WTC11 (cell line): ENCODE measurements around the gene PCED1A.
A peak's percentile ranks its signal among the peaks of the same experiment; 100 is the strongest.

Experiments
- CREM ChIP-seq: sonication (generic); formaldehyde crosslinking; IDR thresholded peaks from 2 replicates; pipeline ENCODE4 v1.8.1; 2022; ENCODE audit warnings: mild to moderate bottlenecking, missing genetic modification reagents, moderate library complexity
- ESRRA ChIP-seq: sonication (generic); formaldehyde crosslinking; IDR thresholded peaks from 2 replicates; pipeline ENCODE4 v1.8.1; 2022; ENCODE audit warnings: mild to moderate bottlenecking, missing genetic modification reagents, borderline replicate concordance
- FOXJ3 ChIP-seq: sonication (generic); formaldehyde crosslinking; IDR thresholded peaks from 2 replicates; pipeline ENCODE4 v1.9.0; 2021; ENCODE audit warnings: missing genetic modification reagents, mild to moderate bottlenecking, borderline replicate concordance
- HMGA2 ChIP-seq: fragments of 250-450 bp; sonication (Bioruptor Pico); IDR thresholded peaks from 2 replicates; pipeline ENCODE4 v1.4.0; 2021; ENCODE audit warnings: mild to moderate bottlenecking, moderate library complexity
- NFE2L1 ChIP-seq: sonication (generic); formaldehyde crosslinking; IDR thresholded peaks from 2 replicates; pipeline ENCODE4 v1.8.1; 2023; ENCODE audit warnings: missing genetic modification reagents
- NR2C2 ChIP-seq: sonication (generic); formaldehyde crosslinking; IDR thresholded peaks from 2 replicates; pipeline ENCODE4 v1.8.0; 2022; ENCODE audit warnings: mild to moderate bottlenecking, missing genetic modification reagents
- SP1 ChIP-seq: sonication (generic); formaldehyde crosslinking; conservative IDR thresholded peaks from 2 replicates; pipeline ENCODE4 v1.8.1; 2022; ENCODE audit warnings: missing genetic modification reagents
- ZNF263 ChIP-seq: sonication (generic); formaldehyde crosslinking; IDR thresholded peaks from 2 replicates; pipeline ENCODE4 v1.8.1; 2022; ENCODE audit warnings: low read depth, mild to moderate bottlenecking, moderate library complexity, missing genetic modification reagents
- TF ChIP-seq, protein P1 (sequence below): fragments of 200-600 bp; IDR thresholded peaks from 2 replicates; pipeline ENCODE4 v1.8.0; 2022; ENCODE audit warnings: antibody characterized with exemption
- TF ChIP-seq, protein P2 (sequence below): sonication (generic); formaldehyde crosslinking; IDR thresholded peaks from 2 replicates; pipeline ENCODE4 v1.8.1; 2022; ENCODE audit warnings: mild to moderate bottlenecking, moderate library complexity, missing genetic modification reagents
- TF ChIP-seq, protein P3 (sequence below): sonication (generic); formaldehyde crosslinking; IDR thresholded peaks from 2 replicates; pipeline ENCODE4 v1.8.0; 2022; ENCODE audit warnings: mild to moderate bottlenecking, missing genetic modification reagents

DNA sequence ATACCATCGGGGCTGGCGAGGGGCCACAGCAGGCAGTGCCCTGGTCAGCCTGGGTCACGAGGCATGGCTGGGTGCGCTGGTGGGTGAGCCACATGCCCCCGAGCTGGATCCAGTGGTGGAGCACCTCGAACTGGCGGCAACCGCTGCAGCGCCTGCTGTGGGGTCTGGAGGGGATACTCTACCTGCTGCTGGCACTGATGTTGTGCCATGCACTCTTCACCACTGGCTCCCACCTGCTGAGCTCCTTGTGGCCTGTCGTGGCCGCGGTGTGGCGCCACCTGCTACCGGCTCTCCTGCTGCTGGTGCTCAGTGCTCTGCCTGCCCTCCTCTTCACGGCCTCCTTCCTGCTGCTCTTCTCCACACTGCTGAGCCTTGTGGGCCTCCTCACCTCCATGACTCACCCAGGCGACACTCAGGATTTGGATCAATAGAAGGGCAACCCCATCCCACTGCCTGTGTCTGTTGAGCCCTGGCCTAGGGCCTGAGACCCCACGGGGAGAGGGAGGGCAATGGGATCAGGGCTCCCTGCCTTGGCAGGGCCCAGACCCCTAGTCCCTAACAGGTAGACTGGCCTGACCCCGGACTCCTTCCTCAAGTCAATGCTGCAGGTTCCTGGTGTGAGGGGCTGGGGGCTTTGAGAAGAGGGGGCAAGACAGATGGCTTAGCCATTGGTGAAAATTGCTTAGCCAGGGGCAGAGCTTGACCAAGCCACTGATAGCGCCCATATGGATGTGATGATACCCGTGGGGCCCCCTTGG lies 23.7 kb downstream of the PCED1A start:
- no peak for TF ChIP-seq ZNF263 (CRISPR knock-in tag)
- TF ChIP-seq, protein P1, sequence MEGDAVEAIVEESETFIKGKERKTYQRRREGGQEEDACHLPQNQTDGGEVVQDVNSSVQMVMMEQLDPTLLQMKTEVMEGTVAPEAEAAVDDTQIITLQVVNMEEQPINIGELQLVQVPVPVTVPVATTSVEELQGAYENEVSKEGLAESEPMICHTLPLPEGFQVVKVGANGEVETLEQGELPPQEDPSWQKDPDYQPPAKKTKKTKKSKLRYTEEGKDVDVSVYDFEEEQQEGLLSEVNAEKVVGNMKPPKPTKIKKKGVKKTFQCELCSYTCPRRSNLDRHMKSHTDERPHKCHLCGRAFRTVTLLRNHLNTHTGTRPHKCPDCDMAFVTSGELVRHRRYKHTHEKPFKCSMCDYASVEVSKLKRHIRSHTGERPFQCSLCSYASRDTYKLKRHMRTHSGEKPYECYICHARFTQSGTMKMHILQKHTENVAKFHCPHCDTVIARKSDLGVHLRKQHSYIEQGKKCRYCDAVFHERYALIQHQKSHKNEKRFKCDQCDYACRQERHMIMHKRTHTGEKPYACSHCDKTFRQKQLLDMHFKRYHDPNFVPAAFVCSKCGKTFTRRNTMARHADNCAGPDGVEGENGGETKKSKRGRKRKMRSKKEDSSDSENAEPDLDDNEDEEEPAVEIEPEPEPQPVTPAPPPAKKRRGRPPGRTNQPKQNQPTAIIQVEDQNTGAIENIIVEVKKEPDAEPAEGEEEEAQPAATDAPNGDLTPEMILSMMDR = peak; percentile 31; the same call in 1 of the 2 replicates
- TF ChIP-seq CREM (CRISPR knock-in tag) = no peak
- TF ChIP-seq SP1 = no peak
- TF ChIP-seq, protein P2, sequence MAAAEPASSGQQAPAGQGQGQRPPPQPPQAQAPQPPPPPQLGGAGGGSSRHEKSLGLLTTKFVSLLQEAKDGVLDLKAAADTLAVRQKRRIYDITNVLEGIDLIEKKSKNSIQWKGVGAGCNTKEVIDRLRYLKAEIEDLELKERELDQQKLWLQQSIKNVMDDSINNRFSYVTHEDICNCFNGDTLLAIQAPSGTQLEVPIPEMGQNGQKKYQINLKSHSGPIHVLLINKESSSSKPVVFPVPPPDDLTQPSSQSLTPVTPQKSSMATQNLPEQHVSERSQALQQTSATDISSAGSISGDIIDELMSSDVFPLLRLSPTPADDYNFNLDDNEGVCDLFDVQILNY (CRISPR knock-in tag) = no peak
- no peak for TF ChIP-seq NR2C2 (CRISPR knock-in tag)
- TF ChIP-seq HMGA2 = no peak
- no peak for TF ChIP-seq FOXJ3
- no peak for TF ChIP-seq ESRRA (CRISPR knock-in tag)
- TF ChIP-seq NFE2L1 = no peak
- TF ChIP-seq, protein P3, sequence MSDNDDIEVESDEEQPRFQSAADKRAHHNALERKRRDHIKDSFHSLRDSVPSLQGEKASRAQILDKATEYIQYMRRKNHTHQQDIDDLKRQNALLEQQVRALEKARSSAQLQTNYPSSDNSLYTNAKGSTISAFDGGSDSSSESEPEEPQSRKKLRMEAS = no peak
